GM12878 (cell line): ENCODE results near the gene TMEM150C. TPM values are rescaled to one million over a fixed set of nuclear protein-coding genes. Genes with fewer than 3 reads are reported as not detected.
A peak's percentile ranks its signal among the peaks of the same experiment; 100 is the strongest.

Source experiments
- ATAC-seq: fragments of 200-7000 bp; cut with Tn5 transposase; 3 replicates; pipeline ENCODE4 v1.9.1; 2020; ENCODE audit warnings: mild to moderate bottlenecking, moderate library complexity
- BruUV-seq: library from RNA; stranded (reverse); fragments of 400-500 nt; replicated peaks from 2 replicates; lab custom pipeline; 2021; lab: Mats Ljungman, UMichigan
- CTCF ChIA-PET: fragments of 300-600 bp; sonication (Branson Sonifier 250); formaldehyde crosslinking; extraction: SDS; loops from one replicate; lab custom pipeline; 2021; ENCODE audit warnings: inconsistent platforms; lab: Yijun Ruan, JAX
- POLR2A ChIA-PET: fragments of 350-600 bp; formaldehyde crosslinking; extraction: SDS; loops from one replicate; lab custom pipeline; 2021; ENCODE audit warnings: inconsistent platforms; lab: Charles Lee
- RAD21 ChIA-PET: fragments of 300-600 bp; sonication (Branson Sonifier 250); formaldehyde crosslinking; loops from one replicate; lab custom pipeline; 2023; ENCODE audit warnings: antibody characterized with exemption; ENCODE audit not compliant: unreplicated experiment; lab: Charles Lee
- SMC1A ChIA-PET: fragments of 300-600 bp; sonication (Branson Sonifier 250); formaldehyde crosslinking; loops from one replicate; lab custom pipeline; 2023; ENCODE audit not compliant: unreplicated experiment, uncharacterized antibody; lab: Charles Lee
- DNase-seq: peaks from one replicate; pipeline ENCODE4 v3.0.0-alpha.2; 2011; ENCODE audit warnings: low read depth, low spot score
- FAIRE-seq: peaks from 3 replicates; lab custom pipeline; 2011; peaks lifted over from hg19 to GRCh38; lab: Jason Lieb, UNC
- H2AFZ ChIP-seq: 2 replicates; pipeline ENCODE4 v1.6.0; 2011; ENCODE audit warnings: low read depth, low read length, control low read depth; ENCODE audit not compliant: control insufficient read depth
- H3K27ac ChIP-seq: 2 replicates; pipeline ENCODE4 v1.5.1; 2011; ENCODE audit warnings: control low read depth; ENCODE audit not compliant: control insufficient read depth, insufficient read depth
- H3K27me3 ChIP-seq, 2 experiments: replicated peaks in 1 of 2; 2 replicates each; pipeline versions ENCODE4 v1.6.0 to v1.6.1; 2011; ENCODE audit warnings: low read length in 1 of 2; ENCODE audit not compliant: control insufficient read depth in 2 of 2, insufficient read depth in 2 of 2
- H3K36me3 ChIP-seq, 2 experiments: 2 replicates each; pipeline ENCODE4 v1.5.1; 2011; ENCODE audit warnings: low read length in 1 of 2; ENCODE audit not compliant: control insufficient read depth in 2 of 2, insufficient read depth in 2 of 2
- H3K4me1 ChIP-seq: 2 replicates; pipeline ENCODE4 v1.6.1; 2011; ENCODE audit warnings: mild to moderate bottlenecking, low read length, moderate library complexity, mixed read lengths; ENCODE audit not compliant: control insufficient read depth, insufficient read depth
- H3K4me2 ChIP-seq: 2 replicates; pipeline ENCODE4 v1.6.0; 2011; ENCODE audit warnings: control low read depth; ENCODE audit not compliant: control insufficient read depth, insufficient read depth
- H3K4me3 ChIP-seq: fragments of 200-600 bp; sonication (generic); 2 replicates; pipeline ENCODE4 v1.5.1; 2016
- H3K79me2 ChIP-seq: 2 replicates; pipeline ENCODE4 v1.6.0; 2011; ENCODE audit warnings: low read length; ENCODE audit not compliant: control insufficient read depth, insufficient read depth
- H3K9ac ChIP-seq: 2 replicates; pipeline ENCODE4 v1.8.0; 2011; ENCODE audit warnings: low read length, control low read depth, mixed read lengths; ENCODE audit not compliant: control insufficient read depth, insufficient read depth
- H3K9me3 ChIP-seq: replicated peaks from 3 replicates; pipeline ENCODE4 v1.5.1; 2011; ENCODE audit warnings: mild to moderate bottlenecking, low read length; ENCODE audit not compliant: control insufficient read depth, insufficient read depth
- H4K20me1 ChIP-seq: 2 replicates; pipeline ENCODE4 v1.6.0; 2011; ENCODE audit not compliant: control insufficient read depth, insufficient read depth
- RAD21 ChIP-seq: IDR thresholded peaks from 2 replicates; pipeline ENCODE4 v1.6.1; 2011; ENCODE audit warnings: mild to moderate bottlenecking, low read depth, low read length, moderate library complexity; ENCODE audit not compliant: insufficient read depth
- WGBS: methylation state at CpG from one replicate; pipeline ENCODE4 v1.1.6; 2016; ENCODE audit warnings: low lambda C conversion rate; ENCODE audit not compliant: insufficient replicate concordance, insufficient coverage; ENCODE audit errors: missing lambda C conversion rate; 5-methylcytosine and 5-hydroxymethylcytosine counted together
- in situ Hi-C: fragments of 300-500 bp; cut with MboI; formaldehyde crosslinking; loops from 9 replicates; pipeline ENCODE4 v1.14.3; 2018; ENCODE audit warnings: mixed read lengths
- intact Hi-C: fragments of 100-400 bp; cut with micrococcal nuclease; formaldehyde crosslinking; loops from one replicate; pipeline ENCODE4 v1.14.2; 2022; ENCODE audit not compliant: unreplicated experiment
- polyA plus RNA-seq, 11 experiments: library from polyadenylated mRNA; depleted of rRNA in 4 of 11; unstranded in 6 of 11; stranded (reverse) in 5 of 11; fragments of >200 nt; fragmentation: Nextera tagmentation in 4 of 11; fragmentation: Illumina TruSeq in 1 of 11; extraction: Ambion mirVana in 4 of 11; extraction: Trizol in 1 of 11; gene quantifications; 1 replicate in 1 of 11; 2 replicates in 10 of 11; pipeline versions ENCODE4 v1.2.1 to v1.2.3, GENCODE V29; 2011 to 2016; ENCODE audit warnings: inconsistent platforms in 2 of 11, missing spikeins in 2 of 11, low read depth in 1 of 11
- total RNA-seq, 4 experiments: library from RNA; depleted of rRNA in 3 of 4; stranded (reverse); fragments of >200 nt in 3 of 4; fragmentation: Illumina TruSeq in 1 of 4; extraction: Trizol in 1 of 4; gene quantifications; 2 replicates each; pipeline versions ENCODE4 v1.2.1 to v1.2.3, GENCODE V29; 2013 to 2021
- TF ChIP-seq, protein P1 (sequence below): IDR thresholded peaks from 2 replicates; pipeline ENCODE4 v1.6.1; 2012; ENCODE audit warnings: improper control_type of control experiment, low read depth, low read length; ENCODE audit not compliant: insufficient replicate concordance

The TMEM150C gene
- total and polyA plus RNA-seq, 10 of the 15 experiments (the other 5 are each of a cell fraction or from before 2014, with no cell fraction given) = 0.04 to 0.78 (median 0.13) TPM; not detected in 2

GRCh38 chr4:82599336-82599735 lies 37.5 kb upstream of the TMEM150C start:
- intact Hi-C loops (no loop called here), in situ Hi-C loops (no loop called here)
- no peaks in the 10 kb centered on the region for H4K20me1 ChIP-seq
- no peak overlapping the region for H3K4me2 ChIP-seq
- no peaks in the 10 kb centered on the region for H3K9me3 ChIP-seq
- ChIA-PET RAD21 (no interaction called here), CTCF (no interaction called here), SMC1A (no interaction called here), POLR2A (no interaction called here)
- H3K4me1 ChIP-seq = no peaks in the 10 kb centered on the region
- no peak overlapping the region for H3K27ac ChIP-seq
- H2AFZ ChIP-seq = no peak overlapping the region
- H3K4me3 ChIP-seq = no peak overlapping the region
- FAIRE-seq (no peak), DNase-seq (no peak), ATAC-seq (0 out of 3 replicates have a peak, but pooled peaks have one; percentile 18)
- no peaks in the 10 kb centered on the region for H3K79me2 ChIP-seq
- no TSS peak for BruUV-seq
- WGBS = 12% methylated on average over 4 of the region's 4 CpGs
- TF ChIP-seq, protein P1, sequence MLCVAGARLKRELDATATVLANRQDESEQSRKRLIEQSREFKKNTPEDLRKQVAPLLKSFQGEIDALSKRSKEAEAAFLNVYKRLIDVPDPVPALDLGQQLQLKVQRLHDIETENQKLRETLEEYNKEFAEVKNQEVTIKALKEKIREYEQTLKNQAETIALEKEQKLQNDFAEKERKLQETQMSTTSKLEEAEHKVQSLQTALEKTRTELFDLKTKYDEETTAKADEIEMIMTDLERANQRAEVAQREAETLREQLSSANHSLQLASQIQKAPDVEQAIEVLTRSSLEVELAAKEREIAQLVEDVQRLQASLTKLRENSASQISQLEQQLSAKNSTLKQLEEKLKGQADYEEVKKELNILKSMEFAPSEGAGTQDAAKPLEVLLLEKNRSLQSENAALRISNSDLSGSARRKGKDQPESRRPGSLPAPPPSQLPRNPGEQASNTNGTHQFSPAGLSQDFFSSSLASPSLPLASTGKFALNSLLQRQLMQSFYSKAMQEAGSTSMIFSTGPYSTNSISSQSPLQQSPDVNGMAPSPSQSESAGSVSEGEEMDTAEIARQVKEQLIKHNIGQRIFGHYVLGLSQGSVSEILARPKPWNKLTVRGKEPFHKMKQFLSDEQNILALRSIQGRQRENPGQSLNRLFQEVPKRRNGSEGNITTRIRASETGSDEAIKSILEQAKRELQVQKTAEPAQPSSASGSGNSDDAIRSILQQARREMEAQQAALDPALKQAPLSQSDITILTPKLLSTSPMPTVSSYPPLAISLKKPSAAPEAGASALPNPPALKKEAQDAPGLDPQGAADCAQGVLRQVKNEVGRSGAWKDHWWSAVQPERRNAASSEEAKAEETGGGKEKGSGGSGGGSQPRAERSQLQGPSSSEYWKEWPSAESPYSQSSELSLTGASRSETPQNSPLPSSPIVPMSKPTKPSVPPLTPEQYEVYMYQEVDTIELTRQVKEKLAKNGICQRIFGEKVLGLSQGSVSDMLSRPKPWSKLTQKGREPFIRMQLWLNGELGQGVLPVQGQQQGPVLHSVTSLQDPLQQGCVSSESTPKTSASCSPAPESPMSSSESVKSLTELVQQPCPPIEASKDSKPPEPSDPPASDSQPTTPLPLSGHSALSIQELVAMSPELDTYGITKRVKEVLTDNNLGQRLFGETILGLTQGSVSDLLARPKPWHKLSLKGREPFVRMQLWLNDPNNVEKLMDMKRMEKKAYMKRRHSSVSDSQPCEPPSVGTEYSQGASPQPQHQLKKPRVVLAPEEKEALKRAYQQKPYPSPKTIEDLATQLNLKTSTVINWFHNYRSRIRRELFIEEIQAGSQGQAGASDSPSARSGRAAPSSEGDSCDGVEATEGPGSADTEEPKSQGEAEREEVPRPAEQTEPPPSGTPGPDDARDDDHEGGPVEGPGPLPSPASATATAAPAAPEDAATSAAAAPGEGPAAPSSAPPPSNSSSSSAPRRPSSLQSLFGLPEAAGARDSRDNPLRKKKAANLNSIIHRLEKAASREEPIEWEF = no peak
- 0 out of 2 replicates have a peak, but pooled peaks have one; percentile 2 for TF ChIP-seq RAD21
- no peaks in the 10 kb centered on the region for H3K36me3 ChIP-seq
- no peak overlapping the region for H3K9ac ChIP-seq
- no peaks in the 10 kb centered on the region; a peak in 2 of 4 replicates for H3K27me3 ChIP-seq
